Measurements from ENCODE around the gene RPTOR. TPM values are rescaled to one million over a fixed set of nuclear protein-coding genes. Genes with fewer than 3 reads are reported as not detected.

RPTOR gene
- polyA plus RNA-seq, 1 donor from 2014 or later = 9.9 TPM

GRCh38 chr17:80893604-80894438, 349.2 kb downstream of the RPTOR start:
- peak overlapping the region in 1 of 3 donors; percentile 86 for H3K27ac Mint-ChIP-seq

GRCh38 chr17:80894439-80894721, 349.7 kb downstream of the RPTOR start:
- peaks cover 5% of the 10 kb centered on the region for H3K36me3 Mint-ChIP-seq
- H3K27ac Mint-ChIP-seq = no peak overlapping the region
- H3K9me3 Mint-ChIP-seq = no peaks in the 10 kb centered on the region
- no peak overlapping the region for H3K4me3 Mint-ChIP-seq
- H3K27me3 Mint-ChIP-seq = no peaks in the 10 kb centered on the region
- peaks cover 6 to 20% (median 15%) of the 10 kb centered on the region in 3 donors for H3K4me1 Mint-ChIP-seq

More at GRCh38 chr17:80893604-80894438, 349.2 kb downstream of the RPTOR start:
- H3K9me3 Mint-ChIP-seq = no peaks in the 10 kb centered on the region
- H3K4me3 Mint-ChIP-seq = no peak overlapping the region
- peaks cover 5% of the 10 kb centered on the region for H3K36me3 Mint-ChIP-seq
- peaks cover 6 to 22% (median 15%) of the 10 kb centered on the region in 3 donors for H3K4me1 Mint-ChIP-seq
- H3K27me3 Mint-ChIP-seq = no peaks in the 10 kb centered on the region

- H3K27ac Mint-ChIP-seq = peak overlapping the region in 1 of 3 donors; percentile 90
- no peaks in the 10 kb centered on the region for H3K27me3 Mint-ChIP-seq
- H3K4me1 Mint-ChIP-seq = peaks cover 6 to 20% (median 15%) of the 10 kb centered on the region in 3 donors
- peak overlapping the region in 1 of 4 donors; percentile 49 for H3K4me3 Mint-ChIP-seq
- H3K9me3 Mint-ChIP-seq = no peaks in the 10 kb centered on the region
- H3K36me3 Mint-ChIP-seq = peaks cover 6% of the 10 kb centered on the region
These were observed 350.1 kb downstream of the RPTOR start for GRCh38 chr17:80894726-80895125.

DNA sequence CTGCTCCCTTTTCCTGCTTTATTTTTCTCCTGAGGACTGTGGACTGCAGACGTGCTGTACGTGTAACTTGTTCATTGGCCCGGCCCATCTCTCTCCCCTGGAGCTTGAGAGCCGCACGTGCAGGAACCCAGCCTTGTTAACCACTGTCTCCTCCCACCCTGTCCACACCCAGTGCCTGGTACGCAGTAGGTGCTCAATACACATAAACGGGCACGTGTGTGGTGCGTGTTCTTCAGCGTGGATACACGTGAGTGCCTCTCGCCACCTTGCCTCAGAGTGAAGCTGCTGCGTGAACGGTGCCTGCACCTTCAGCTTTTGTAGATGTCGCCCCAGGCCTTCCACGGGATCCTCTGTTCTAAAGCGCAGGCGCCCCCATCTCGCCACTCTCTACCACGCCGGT, 350.7 kb downstream of the RPTOR start:
- H3K4me3 Mint-ChIP-seq = peak overlapping the region in 2 of 4 donors; percentile 83 to 86
- H3K4me1 Mint-ChIP-seq = peaks cover 6 to 20% (median 18%) of the 10 kb centered on the region in 3 donors
- peaks cover 6% of the 10 kb centered on the region for H3K36me3 Mint-ChIP-seq
- no peaks in the 10 kb centered on the region for H3K9me3 Mint-ChIP-seq
- H3K27me3 Mint-ChIP-seq = no peaks in the 10 kb centered on the region
- peak overlapping the region; percentile 69 to 90 (median 81) for H3K27ac Mint-ChIP-seq

GRCh38 chr17:80898716-80899115, 354.1 kb downstream of the RPTOR start:
- no peak overlapping the region for H3K4me3 Mint-ChIP-seq
- peaks cover 17 to 24% (median 22%) of the 10 kb centered on the region in 3 donors for H3K4me1 Mint-ChIP-seq
- no peaks in the 10 kb centered on the region for H3K27me3 Mint-ChIP-seq
- no peak overlapping the region for H3K27ac Mint-ChIP-seq
- H3K36me3 Mint-ChIP-seq = peaks cover 6% of the 10 kb centered on the region
- H3K9me3 Mint-ChIP-seq = no peaks in the 10 kb centered on the region

GRCh38 chr17:80899402-80900268, 355.0 kb downstream of the RPTOR start:
- peaks cover 20 to 24% (median 20%) of the 10 kb centered on the region in 3 donors for H3K4me1 Mint-ChIP-seq
- peak overlapping the region in 2 of 3 donors; percentile 73 to 96 for H3K27ac Mint-ChIP-seq
- peaks cover 6% of the 10 kb centered on the region for H3K36me3 Mint-ChIP-seq
- no peaks in the 10 kb centered on the region for H3K27me3 Mint-ChIP-seq
- no peaks in the 10 kb centered on the region for H3K9me3 Mint-ChIP-seq
- H3K4me3 Mint-ChIP-seq = peak overlapping the region in 1 of 4 donors; percentile 90

DNA sequence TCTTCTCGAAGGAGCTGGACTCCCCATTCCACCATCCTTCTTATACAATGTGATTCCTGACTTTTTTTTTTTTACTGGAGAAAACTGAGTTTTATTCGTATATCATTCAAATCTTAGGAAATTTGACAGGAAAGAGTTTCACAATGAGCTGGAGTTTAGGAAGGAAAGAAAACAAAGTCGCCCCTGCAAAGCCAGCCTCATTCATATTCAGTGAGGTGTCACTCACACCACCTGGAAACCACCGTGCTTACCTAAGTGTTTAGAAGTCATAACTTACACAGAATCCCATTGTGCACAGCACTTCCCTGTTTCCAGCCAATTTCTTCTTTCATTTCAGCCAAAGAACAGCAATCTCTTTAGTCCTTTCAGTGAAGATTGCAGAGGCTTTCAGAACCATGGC, 356.7 kb downstream of the RPTOR start:
- Mint-ChIP-seq H3K9me3 (no peaks in the 10 kb centered on the region), H3K4me1 (peaks cover 18 to 24% (median 20%) of the 10 kb centered on the region in 3 donors), H3K4me3 (peak overlapping the region; percentile 52 to 90 (median 76)), H3K27me3 (no peaks in the 10 kb centered on the region), H3K27ac (peak overlapping the region; percentile 93 to 96 (median 96)), H3K36me3 (peaks cover 4% of the 10 kb centered on the region)

- Mint-ChIP-seq H3K9me3 (no peaks in the 10 kb centered on the region), H3K27ac (peak overlapping the region in 2 of 3 donors; percentile 96), H3K27me3 (no peaks in the 10 kb centered on the region), H3K4me1 (peaks cover 18 to 24% (median 20%) of the 10 kb centered on the region in 3 donors), H3K4me3 (no peak overlapping the region), H3K36me3 (peaks cover 5% of the 10 kb centered on the region)
These were observed 357.7 kb downstream of the RPTOR start for GRCh38 chr17:80902197-80902962.

DNA sequence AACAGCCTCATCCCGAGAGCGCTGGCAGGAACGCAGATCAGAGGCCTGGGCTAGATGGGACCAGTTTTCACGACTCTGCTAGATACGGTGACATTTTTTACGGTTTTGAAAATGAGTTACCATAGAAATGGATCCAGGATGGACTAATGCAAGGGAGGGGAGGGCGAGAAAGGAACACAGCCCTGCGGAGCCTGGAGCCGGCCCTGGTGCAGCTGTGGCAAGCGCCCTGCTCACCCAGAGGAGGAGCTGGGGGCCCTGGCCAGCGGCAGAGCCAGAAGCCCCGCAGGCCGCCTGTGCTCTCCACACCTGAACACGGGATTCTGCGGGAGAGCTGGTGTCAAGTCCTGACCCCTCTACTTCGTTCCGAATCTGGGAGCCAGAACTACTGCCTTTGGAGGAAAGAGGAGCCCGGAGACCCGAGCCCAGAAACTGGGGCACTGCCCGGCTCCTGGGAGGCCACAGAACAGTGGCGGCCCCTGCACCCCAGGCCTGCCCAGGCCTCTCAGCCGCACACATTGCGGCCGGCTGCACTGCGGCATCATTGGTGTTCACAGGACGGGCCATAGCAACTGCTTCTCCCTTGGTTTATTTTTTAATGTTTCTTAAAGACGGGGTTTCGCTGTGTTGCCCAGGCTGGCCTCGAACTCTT, 358.4 kb downstream of the RPTOR start:
- H3K36me3 Mint-ChIP-seq = peaks cover 5% of the 10 kb centered on the region
- no peak overlapping the region for H3K27ac Mint-ChIP-seq
- no peaks in the 10 kb centered on the region for H3K9me3 Mint-ChIP-seq
- peaks cover 18 to 24% (median 20%) of the 10 kb centered on the region in 3 donors for H3K4me1 Mint-ChIP-seq
- H3K27me3 Mint-ChIP-seq = no peaks in the 10 kb centered on the region
- no peak overlapping the region for H3K4me3 Mint-ChIP-seq

- peaks cover 17 to 24% (median 20%) of the 10 kb centered on the region in 3 donors for H3K4me1 Mint-ChIP-seq
These were observed 359.6 kb downstream of the RPTOR start for GRCh38 chr17:80904036-80904753.

GRCh38 chr17:80905586-80906230, 361.1 kb downstream of the RPTOR start:
- peaks cover 25 to 35% (median 26%) of the 10 kb centered on the region in 3 donors for H3K4me1 Mint-ChIP-seq
- no peaks in the 10 kb centered on the region for H3K27me3 Mint-ChIP-seq
- H3K36me3 Mint-ChIP-seq = peaks cover 7% of the 10 kb centered on the region
- no peaks in the 10 kb centered on the region for H3K9me3 Mint-ChIP-seq
- H3K27ac Mint-ChIP-seq = no peak overlapping the region
- H3K4me3 Mint-ChIP-seq = no peak overlapping the region

More at GRCh38 chr17:80904036-80904753, 359.6 kb downstream of the RPTOR start:
- H3K27ac Mint-ChIP-seq = no peak overlapping the region
- H3K36me3 Mint-ChIP-seq = peaks cover 8% of the 10 kb centered on the region
- H3K9me3 Mint-ChIP-seq = no peaks in the 10 kb centered on the region
- H3K27me3 Mint-ChIP-seq = no peaks in the 10 kb centered on the region
- peak overlapping the region in 1 of 4 donors; percentile 57 for H3K4me3 Mint-ChIP-seq

DNA sequence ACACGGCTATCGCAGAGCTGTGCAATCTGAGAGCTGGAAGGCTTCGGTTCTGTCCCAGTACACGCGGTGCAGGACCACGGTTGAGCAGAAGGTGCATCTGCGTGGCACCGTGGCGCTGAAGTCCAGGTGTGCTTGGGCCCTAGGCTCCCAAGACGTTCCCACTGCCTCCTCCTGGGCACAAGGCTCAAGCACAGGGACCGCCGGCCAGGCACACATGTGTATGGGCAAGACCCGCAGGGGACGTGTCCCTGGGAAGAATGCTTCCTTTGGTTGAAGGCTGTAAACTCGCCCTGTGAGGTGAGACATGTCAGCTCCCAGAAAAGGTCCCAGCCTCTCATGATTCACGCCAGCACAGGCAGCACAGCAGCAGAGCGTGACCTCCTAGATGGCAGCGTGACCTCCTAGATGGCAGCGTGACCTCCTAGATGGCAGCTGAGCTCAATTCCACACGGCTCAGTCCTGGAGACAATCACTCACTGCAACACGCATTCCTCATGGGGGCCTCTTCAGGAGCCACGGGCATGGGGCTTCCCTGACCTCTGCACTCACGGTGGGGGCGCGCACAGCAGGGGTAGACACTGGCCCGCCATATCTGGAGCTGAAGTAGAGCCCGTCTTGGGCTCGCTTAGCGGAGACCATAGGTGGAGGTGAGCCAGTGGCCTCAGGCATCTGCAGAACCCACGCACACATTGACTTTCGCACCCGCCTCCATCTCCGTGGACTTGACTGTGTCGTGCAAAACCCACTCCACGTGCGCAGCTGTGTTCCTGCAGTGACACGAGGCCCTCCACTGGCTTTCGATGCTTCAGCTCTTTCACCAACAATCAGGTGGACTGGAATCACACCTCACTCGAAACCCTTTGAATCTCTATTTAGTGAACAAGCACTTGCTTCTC, 362.0 kb downstream of the RPTOR start:
- Mint-ChIP-seq H3K4me1 (peaks cover 21 to 34% (median 23%) of the 10 kb centered on the region in 3 donors), H3K4me3 (no peak overlapping the region), H3K9me3 (no peaks in the 10 kb centered on the region), H3K27ac (no peak overlapping the region), H3K27me3 (no peaks in the 10 kb centered on the region), H3K36me3 (peaks cover 7% of the 10 kb centered on the region)
